T-helper 1 cell (primary cell): ENCODE data around the gene LIPG.

Experiments used
- DNase-seq, 5 donors: peaks; one replicate each; pipeline ENCODE4 v3.0.0-alpha.2; 2012 to 2020

The LIPG gene

GRCh38 chr18:49640741-49641140, 78.9 kb downstream of the LIPG start:
- DNase-seq: no peak

- no peak for DNase-seq
Observed at GRCh38 chr18:49645196-49645595, 83.3 kb downstream of the LIPG start.

GRCh38 chr18:49645841-49646351, 84.0 kb downstream of the LIPG start:
- DNase-seq: no peak

GRCh38 chr18:49646873-49647272, 85.0 kb downstream of the LIPG start:
- no peak for DNase-seq

- no peak for DNase-seq
Observed at GRCh38 chr18:49647496-49648168, 85.8 kb downstream of the LIPG start.

- no peak for DNase-seq
Observed at GRCh38 chr18:49648326-49648725, 86.5 kb downstream of the LIPG start.
